Ishikawa (cell line): ENCODE data around the gene SLC6A11.

Source experiments
- CEBPB ChIP-seq: IDR thresholded peaks from 2 replicates; pipeline ENCODE4 v1.6.1; 2012
- CREB1 ChIP-seq: IDR thresholded peaks from 2 replicates; pipeline ENCODE4 v1.6.1; 2012; ENCODE audit warnings: low read depth
- EGR1 ChIP-seq: IDR thresholded peaks from 2 replicates; pipeline ENCODE4 v1.6.1; 2012
- EP300 ChIP-seq: IDR thresholded peaks from 2 replicates; pipeline ENCODE4 v1.6.1; 2012; ENCODE audit warnings: borderline replicate concordance
- FOXM1 ChIP-seq: IDR thresholded peaks from 2 replicates; pipeline ENCODE4 v1.6.1; 2012; ENCODE audit warnings: low read depth, borderline replicate concordance
- MAX ChIP-seq: IDR thresholded peaks from 2 replicates; pipeline ENCODE4 v1.6.1; 2012
- NFIC ChIP-seq: IDR thresholded peaks from 2 replicates; pipeline ENCODE4 v1.6.1; 2012
- RAD21 ChIP-seq: IDR thresholded peaks from 2 replicates; pipeline ENCODE4 v1.6.1; 2012; ENCODE audit warnings: low read depth
- REST ChIP-seq: IDR thresholded peaks from 2 replicates; pipeline ENCODE4 v1.6.1; 2012; ENCODE audit warnings: low read depth, mild to moderate bottlenecking
- TAF1 ChIP-seq: IDR thresholded peaks from 2 replicates; pipeline ENCODE4 v1.6.1; 2012; ENCODE audit warnings: low read depth, mild to moderate bottlenecking
- TCF12 ChIP-seq: IDR thresholded peaks from 2 replicates; pipeline ENCODE4 v1.6.1; 2012; ENCODE audit warnings: low read depth
- TEAD4 ChIP-seq: IDR thresholded peaks from 2 replicates; pipeline ENCODE4 v1.6.1; 2012
- USF1 ChIP-seq: IDR thresholded peaks from 2 replicates; pipeline ENCODE4 v1.6.1; 2012
- YY1 ChIP-seq: IDR thresholded peaks from 2 replicates; pipeline ENCODE4 v1.6.1; 2012; ENCODE audit warnings: low read depth
- ZBTB7A ChIP-seq: IDR thresholded peaks from 2 replicates; pipeline ENCODE4 v1.6.1; 2012; ENCODE audit warnings: low read depth

Gene SLC6A11

GRCh38 chr3:10935028-10935427 lies 119.0 kb downstream of the SLC6A11 start:
- TF ChIP-seq MAX (no peak), TEAD4 (no peak), CEBPB (no peak), USF1 (no peak), CREB1 (no peak), NFIC (no peak), ZBTB7A (no peak), RAD21 (no peak), TAF1 (no peak), EP300 (no peak), REST (no peak), TCF12 (no peak), YY1 (no peak), EGR1 (no peak), FOXM1 (no peak)

- TF ChIP-seq RAD21 (no peak), EGR1 (no peak), NFIC (no peak)
These were observed 120.0 kb downstream of the SLC6A11 start for GRCh38 chr3:10935846-10936631.

- TF ChIP-seq USF1 (no peak), EP300 (no peak), TAF1 (no peak), MAX (no peak), YY1 (no peak), ZBTB7A (no peak)
These were observed 120.7 kb downstream of the SLC6A11 start for GRCh38 chr3:10936686-10937085.

- TF ChIP-seq EGR1: no peak
- TF ChIP-seq TAF1: no peak
These were observed 121.3 kb downstream of the SLC6A11 start for GRCh38 chr3:10937141-10937825.

- no peak for TF ChIP-seq EP300
- TF ChIP-seq REST: no peak
- no peak for TF ChIP-seq FOXM1
- TF ChIP-seq TCF12: no peak
These were observed 123.5 kb downstream of the SLC6A11 start for GRCh38 chr3:10939556-10939955.

GRCh38 chr3:10940106-10940505 lies 124.1 kb downstream of the SLC6A11 start:
- TF ChIP-seq TAF1: no peak
- TF ChIP-seq EGR1: no peak
- no peak for TF ChIP-seq USF1
- TF ChIP-seq EP300: no peak
- no peak for TF ChIP-seq CEBPB
- no peak for TF ChIP-seq FOXM1
- TF ChIP-seq TCF12: no peak
- TF ChIP-seq RAD21: no peak
